HepG2 (cell line): ENCODE measurements around the gene DGKD. TPM values are rescaled to one million over a fixed set of nuclear protein-coding genes. Genes with fewer than 3 reads are reported as not detected.

Experiments
- ATAC-seq: fragments of 200-7000 bp; cut with Tn5 transposase; 3 replicates; pipeline ENCODE4 v1.9.1; 2020; ENCODE audit warnings: mild to moderate bottlenecking, moderate library complexity
- BruUV-seq: library from RNA; stranded (reverse); fragments of 400-500 nt; replicated peaks from 2 replicates; lab custom pipeline; 2021; lab: Mats Ljungman, UMichigan
- CTCF ChIA-PET: fragments of 300-600 bp; formaldehyde crosslinking; extraction: SDS; loops from one replicate; lab custom pipeline; 2021; ENCODE audit warnings: low total read pairs, inconsistent platforms, low intra/inter-chr PET ratio; lab: Yijun Ruan, JAX
- POLR2A ChIA-PET: fragments of 350-600 bp; sonication (Branson Sonifier 250); formaldehyde crosslinking; loops from one replicate; lab custom pipeline; 2020; ENCODE audit warnings: antibody characterized with exemption, inconsistent platforms; lab: Yijun Ruan, JAX
- DNase-seq: peaks from one replicate; pipeline ENCODE4 v3.0.0-alpha.2; 2015; ENCODE audit warnings: low spot score
- FAIRE-seq: peaks from 3 replicates; lab custom pipeline; 2011; peaks lifted over from hg19 to GRCh38; lab: Jason Lieb, UNC
- H2AFZ ChIP-seq: one replicate; pipeline ENCODE4 v1.6.1; 2011; ENCODE audit warnings: low read length, inconsistent platforms
- H3K27ac ChIP-seq: fragments of 300-600 bp; 3 replicates; pipeline ENCODE4 v1.8.0; 2011; ENCODE audit warnings: mixed run types, mild to moderate bottlenecking, mixed read lengths, low read length, inconsistent platforms; ENCODE audit not compliant: insufficient read depth; ENCODE audit errors: extremely low read length
- H3K27me3 ChIP-seq, 2 experiments: fragments of 200-600 bp in 1 of 2; 2 replicates in 1 of 2; 3 replicates in 1 of 2; pipeline versions ENCODE4 v1.6.0 to v1.8.0; 2011; ENCODE audit warnings: low read length in 2 of 2, mild to moderate bottlenecking in 2 of 2, moderate library complexity in 2 of 2, inconsistent platforms in 1 of 2; ENCODE audit not compliant: insufficient read depth in 2 of 2, control insufficient read depth in 1 of 2
- H3K36me3 ChIP-seq, 2 experiments: fragments of 200-600 bp in 1 of 2; replicated peaks in 1 of 2; 2 replicates in 1 of 2; 3 replicates in 1 of 2; pipeline versions ENCODE4 v1.5.1 to v1.8.0; 2011; ENCODE audit warnings: low read length in 2 of 2, inconsistent platforms in 1 of 2; ENCODE audit not compliant: insufficient read depth in 2 of 2, control insufficient read depth in 1 of 2
- H3K4me1 ChIP-seq: 2 replicates; pipeline ENCODE4 v1.5.1; 2012; ENCODE audit warnings: low read length, inconsistent platforms; ENCODE audit not compliant: insufficient read depth
- H3K4me2 ChIP-seq: 2 replicates; pipeline ENCODE4 v1.6.0; 2011; ENCODE audit warnings: low read depth, low read length, inconsistent platforms
- H3K4me3 ChIP-seq, 3 experiments: fragments of 200-600 bp in 1 of 3; sonication (generic), shearing (Covaris generic) in 1 of 3; replicated peaks in 1 of 3; 2 replicates each; pipeline ENCODE4 v1.5.1; 2011 to 2016; ENCODE audit warnings: low read length in 3 of 3, inconsistent platforms in 2 of 3, low read depth in 2 of 3, mild to moderate bottlenecking in 2 of 3, control low read depth in 1 of 3, mixed read lengths in 1 of 3; ENCODE audit not compliant: insufficient read depth in 1 of 3
- H3K79me2 ChIP-seq: one replicate; pipeline ENCODE4 v1.6.1; 2011; ENCODE audit warnings: low read length, inconsistent platforms; ENCODE audit not compliant: insufficient read depth
- H3K9ac ChIP-seq: 2 replicates; pipeline ENCODE4 v1.6.0; 2011; ENCODE audit warnings: mild to moderate bottlenecking, low read depth, low read length, inconsistent platforms; ENCODE audit not compliant: insufficient read depth
- H3K9me3 ChIP-seq: 2 replicates; pipeline ENCODE4 v1.5.1; 2012; ENCODE audit warnings: mild to moderate bottlenecking, low read length
- H4K20me1 ChIP-seq: 2 replicates; pipeline ENCODE4 v1.6.0; 2011; ENCODE audit warnings: inconsistent platforms, mild to moderate bottlenecking, low read length, moderate library complexity; ENCODE audit not compliant: insufficient read depth
- EP300 ChIP-seq, 3 experiments: sonication (generic) in 1 of 3; formaldehyde crosslinking in 1 of 3; IDR thresholded peaks; 2 replicates each; pipeline versions ENCODE4 v1.5.1 to v1.6.1; 2011 to 2020; ENCODE audit warnings: low read depth in 2 of 3, low read length in 2 of 3, borderline replicate concordance in 1 of 3, improper control_type of control experiment in 1 of 3, mild to moderate bottlenecking in 1 of 3, missing genetic modification reagents in 1 of 3, moderate library complexity in 1 of 3
- FIP1L1 ChIP-seq: fragments of 200-400 bp; formaldehyde crosslinking; IDR thresholded peaks from 2 replicates; pipeline ENCODE4 v1.6.1; 2018; ENCODE audit warnings: low read depth, mild to moderate bottlenecking, low read length, moderate library complexity, borderline replicate concordance; ENCODE audit not compliant: insufficient read depth
- GABPB1 ChIP-seq: IDR thresholded peaks from 2 replicates; pipeline ENCODE4 v1.6.1; 2016; ENCODE audit warnings: mild to moderate bottlenecking, missing genetic modification reagents, moderate library complexity, missing compliant biosample characterization
- HDAC6 ChIP-seq: fragments of 200-600 bp; sonication (generic); IDR thresholded peaks from 2 replicates; pipeline ENCODE4 v1.7.0; 2017; ENCODE audit warnings: mild to moderate bottlenecking, antibody characterized with exemption, low read length, low read depth
- HNRNPK ChIP-seq: fragments of 200-400 bp; formaldehyde crosslinking; IDR thresholded peaks from 2 replicates; pipeline ENCODE4 v1.6.1; 2018; ENCODE audit warnings: low read length, low read depth, moderate library complexity, mild to moderate bottlenecking; ENCODE audit not compliant: poor library complexity, severe bottlenecking
- ISL2 ChIP-seq: sonication (generic); formaldehyde crosslinking; IDR thresholded peaks from 2 replicates; pipeline ENCODE4 v1.5.0; 2020; ENCODE audit warnings: missing genetic modification reagents
- NR2F2 ChIP-seq: IDR thresholded peaks from 2 replicates; pipeline ENCODE4 v1.6.1; 2012; ENCODE audit warnings: low read depth, inconsistent platforms, borderline replicate concordance
- NR2F6 ChIP-seq, 2 experiments: IDR thresholded peaks; 2 replicates each; pipeline ENCODE4 v1.6.1; 2016; ENCODE audit warnings: antibody characterized with exemption in 1 of 2, mild to moderate bottlenecking in 1 of 2
- PHB2 ChIP-seq: fragments of 450-650 bp; IDR thresholded peaks from 2 replicates; pipeline ENCODE4 v1.6.1; 2018; ENCODE audit not compliant: partially characterized antibody
- PITX1 ChIP-seq: sonication (generic); formaldehyde crosslinking; IDR thresholded peaks from 2 replicates; pipeline ENCODE4 v1.5.1; 2020; ENCODE audit warnings: mild to moderate bottlenecking, missing genetic modification reagents
- RAD51 ChIP-seq: fragments of 450-650 bp; IDR thresholded peaks from 2 replicates; pipeline ENCODE4 v1.6.1; 2016; ENCODE audit warnings: borderline replicate concordance
- ZNF251 ChIP-seq: sonication (generic); formaldehyde crosslinking; IDR thresholded peaks from 2 replicates; pipeline ENCODE4 v1.9.0; 2021; ENCODE audit warnings: mild to moderate bottlenecking, missing genetic modification reagents
- ZNF746 ChIP-seq: sonication (generic); formaldehyde crosslinking; IDR thresholded peaks from 2 replicates; pipeline ENCODE4 v1.8.0; 2022; ENCODE audit warnings: mild to moderate bottlenecking, missing genetic modification reagents
- WGBS: methylation state at CpG from one replicate; pipeline ENCODE4 v1.1.6; 2017; ENCODE audit warnings: low lambda C conversion rate; 5-methylcytosine and 5-hydroxymethylcytosine counted together
- in situ Hi-C: cut with HindIII; loops from 2 replicates; pipeline ENCODE4 v1.10.0; 2017; ENCODE audit warnings: low pct_unique_long_range_greater_than_20kb; ENCODE audit not compliant: extremely low pct_ligation_motif_present
- intact Hi-C: fragments of 100-400 bp; cut with micrococcal nuclease; formaldehyde crosslinking; loops from one replicate; pipeline ENCODE4 v1.10.0; 2022; ENCODE audit not compliant: unreplicated experiment
- polyA plus RNA-seq, 8 experiments: library from polyadenylated mRNA; depleted of rRNA in 3 of 8; stranded (reverse) in 7 of 8; unstranded in 1 of 8; fragments of >200 nt; fragmentation: Illumina TruSeq in 4 of 8; extraction: Trizol in 4 of 8; gene quantifications; 2 replicates each; pipeline versions ENCODE4 v1.2.1 to v1.2.3, GENCODE V29; 2011 to 2016; ENCODE audit warnings: low read depth in 4 of 8, missing spikeins in 1 of 8, mixed read lengths in 1 of 8; ENCODE audit not compliant: insufficient read depth in 1 of 8
- total RNA-seq, 5 experiments: library from RNA; depleted of rRNA; stranded (reverse); fragments of >200 nt; fragmentation: Illumina TruSeq; extraction: Trizol; gene quantifications; 2 replicates each; pipeline ENCODE4 v1.2.3, GENCODE V29; 2016; ENCODE audit warnings: low read depth in 1 of 5
- TF ChIP-seq, protein P1 (sequence below): sonication (generic); formaldehyde crosslinking; IDR thresholded peaks from 2 replicates; pipeline ENCODE4 v1.5.0; 2020; ENCODE audit warnings: missing genetic modification reagents
- TF ChIP-seq, protein P2 (sequence below): sonication (generic); formaldehyde crosslinking; conservative IDR thresholded peaks from 2 replicates; pipeline ENCODE4 v1.4.0; 2020; ENCODE audit warnings: mild to moderate bottlenecking, missing genetic modification reagents, moderate library complexity
- TF ChIP-seq, protein P3 (sequence below): IDR thresholded peaks from 2 replicates; pipeline ENCODE4 v1.6.1; 2016
- TF ChIP-seq, protein P4 (sequence below): fragments of 450-650 bp; IDR thresholded peaks from 2 replicates; pipeline ENCODE4 v1.6.1; 2017

The DGKD gene
- total and polyA plus RNA-seq, 2 of the 13 experiments (the other 11 are each of a cell fraction or from before 2014, with no cell fraction given): 24.5 to 33.2 TPM

DNA sequence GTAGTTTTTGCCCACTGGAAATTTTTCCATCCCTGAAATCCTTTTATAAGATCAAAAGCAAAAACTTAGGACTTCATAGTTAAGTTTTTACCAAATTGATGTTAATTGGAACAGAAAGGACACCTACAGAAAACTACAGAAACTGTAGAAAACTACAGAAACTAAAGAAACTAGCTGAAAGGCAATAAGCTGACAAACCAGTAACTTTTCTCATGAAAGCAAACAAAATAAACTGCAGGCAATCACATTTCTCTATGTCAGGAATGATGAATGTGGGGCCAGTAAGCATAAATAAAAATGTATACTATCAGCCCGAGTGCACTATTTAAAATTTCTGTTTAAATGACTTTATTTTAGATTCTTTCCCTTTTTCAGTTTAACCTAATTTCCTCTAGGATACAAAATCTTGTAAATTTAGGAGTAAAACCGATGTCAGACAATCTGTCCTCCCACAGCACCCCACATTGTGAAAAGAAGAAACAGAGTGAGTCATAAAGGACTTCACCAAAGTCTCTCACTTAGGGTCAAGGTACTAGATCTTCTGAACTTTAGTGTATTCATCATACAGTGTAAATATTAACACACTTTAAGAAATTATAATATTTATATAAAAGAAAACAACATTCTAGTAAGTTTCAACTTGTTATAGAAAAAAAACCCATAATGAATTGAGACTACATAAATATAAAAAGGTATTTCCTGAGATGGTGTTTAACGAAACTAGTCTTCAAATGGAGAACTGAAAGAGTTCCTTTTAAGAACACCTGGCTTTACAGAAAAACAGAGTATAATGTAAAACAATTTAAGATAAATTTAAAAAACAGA, 165.7 kb downstream of the DGKD start:
- POLR2A ChIA-PET: no interaction called here
- Histone ChIP-seq H3K4me2 (no peak overlapping the region), H3K27me3 (no peaks in the 10 kb centered on the region), H3K4me3 (no peak overlapping the region), H3K36me3 (peaks cover 4 to 8% of the 10 kb centered on the region in 2 experiments), H2AFZ (no peak overlapping the region), H3K9me3 (no peaks in the 10 kb centered on the region), H3K9ac (no peak overlapping the region), H4K20me1 (no peaks in the 10 kb centered on the region), H3K79me2 (no peaks in the 10 kb centered on the region), H3K4me1 (peaks cover 18% of the 10 kb centered on the region), H3K27ac (no peak overlapping the region)
- in situ Hi-C loops (no loop called here), intact Hi-C loops (no loop called here)
- 66% methylated on average over 3 of the region's 3 CpGs for WGBS
- DNase-seq: peak; percentile 18
- no peak for FAIRE-seq
- no TSS peak for BruUV-seq
- CTCF ChIA-PET: no interaction called here
- ATAC-seq: no peak
- TF ChIP-seq, protein P1, sequence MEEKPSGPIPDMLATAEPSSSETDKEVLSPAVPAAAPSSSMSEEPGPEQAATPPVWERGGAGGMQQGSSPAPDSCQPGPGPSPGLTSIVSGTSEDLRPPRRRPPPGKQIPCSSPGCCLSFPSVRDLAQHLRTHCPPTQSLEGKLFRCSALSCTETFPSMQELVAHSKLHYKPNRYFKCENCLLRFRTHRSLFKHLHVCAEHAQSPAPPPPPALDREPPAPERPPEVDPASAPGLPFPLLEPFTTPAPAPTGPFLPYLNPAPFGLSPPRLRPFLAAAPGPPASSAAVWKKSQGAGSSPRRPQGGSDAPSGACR (CRISPR knock-in tag): no peak
- no peak for TF ChIP-seq PITX1 (CRISPR knock-in tag)
- TF ChIP-seq FIP1L1: no peak
- 0 out of 4 replicates have a peak, but pooled peaks of 1 of the 2 experiments have one; percentile 10 for TF ChIP-seq EP300 (IDR thresholded peaks at IDR 0.05; ENCODE audit: low read depth in 2 of 2, low read length in 2 of 2)
- no peak for TF ChIP-seq EP300 (CRISPR knock-in tag; IDR thresholded peaks at IDR 0.05; ENCODE audit: borderline replicate concordance)
- peak; percentile 27; the same call in 1 of the 2 replicates for TF ChIP-seq NR2F6 (IDR thresholded peaks at IDR 0.05)
- TF ChIP-seq NR2F6 (CRISPR knock-in tag; IDR thresholded peaks at IDR 0.05): no peak
- TF ChIP-seq NR2F2: no peak
- no peak for TF ChIP-seq HDAC6
- TF ChIP-seq, protein P2, sequence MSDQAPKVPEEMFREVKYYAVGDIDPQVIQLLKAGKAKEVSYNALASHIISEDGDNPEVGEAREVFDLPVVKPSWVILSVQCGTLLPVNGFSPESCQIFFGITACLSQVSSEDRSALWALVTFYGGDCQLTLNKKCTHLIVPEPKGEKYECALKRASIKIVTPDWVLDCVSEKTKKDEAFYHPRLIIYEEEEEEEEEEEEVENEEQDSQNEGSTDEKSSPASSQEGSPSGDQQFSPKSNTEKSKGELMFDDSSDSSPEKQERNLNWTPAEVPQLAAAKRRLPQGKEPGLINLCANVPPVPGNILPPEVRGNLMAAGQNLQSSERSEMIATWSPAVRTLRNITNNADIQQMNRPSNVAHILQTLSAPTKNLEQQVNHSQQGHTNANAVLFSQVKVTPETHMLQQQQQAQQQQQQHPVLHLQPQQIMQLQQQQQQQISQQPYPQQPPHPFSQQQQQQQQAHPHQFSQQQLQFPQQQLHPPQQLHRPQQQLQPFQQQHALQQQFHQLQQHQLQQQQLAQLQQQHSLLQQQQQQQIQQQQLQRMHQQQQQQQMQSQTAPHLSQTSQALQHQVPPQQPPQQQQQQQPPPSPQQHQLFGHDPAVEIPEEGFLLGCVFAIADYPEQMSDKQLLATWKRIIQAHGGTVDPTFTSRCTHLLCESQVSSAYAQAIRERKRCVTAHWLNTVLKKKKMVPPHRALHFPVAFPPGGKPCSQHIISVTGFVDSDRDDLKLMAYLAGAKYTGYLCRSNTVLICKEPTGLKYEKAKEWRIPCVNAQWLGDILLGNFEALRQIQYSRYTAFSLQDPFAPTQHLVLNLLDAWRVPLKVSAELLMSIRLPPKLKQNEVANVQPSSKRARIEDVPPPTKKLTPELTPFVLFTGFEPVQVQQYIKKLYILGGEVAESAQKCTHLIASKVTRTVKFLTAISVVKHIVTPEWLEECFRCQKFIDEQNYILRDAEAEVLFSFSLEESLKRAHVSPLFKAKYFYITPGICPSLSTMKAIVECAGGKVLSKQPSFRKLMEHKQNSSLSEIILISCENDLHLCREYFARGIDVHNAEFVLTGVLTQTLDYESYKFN (CRISPR knock-in tag): no peak
- TF ChIP-seq, protein P3, sequence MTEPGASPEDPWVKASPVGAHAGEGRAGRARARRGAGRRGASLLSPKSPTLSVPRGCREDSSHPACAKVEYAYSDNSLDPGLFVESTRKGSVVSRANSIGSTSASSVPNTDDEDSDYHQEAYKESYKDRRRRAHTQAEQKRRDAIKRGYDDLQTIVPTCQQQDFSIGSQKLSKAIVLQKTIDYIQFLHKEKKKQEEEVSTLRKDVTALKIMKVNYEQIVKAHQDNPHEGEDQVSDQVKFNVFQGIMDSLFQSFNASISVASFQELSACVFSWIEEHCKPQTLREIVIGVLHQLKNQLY (CRISPR knock-in tag): no peak
- no peak for TF ChIP-seq GABPB1 (CRISPR knock-in tag)
- TF ChIP-seq ZNF251 (CRISPR knock-in tag): no peak
- no peak for TF ChIP-seq ZNF746 (CRISPR knock-in tag)
- no peak for TF ChIP-seq ISL2 (CRISPR knock-in tag)
- TF ChIP-seq, protein P4, sequence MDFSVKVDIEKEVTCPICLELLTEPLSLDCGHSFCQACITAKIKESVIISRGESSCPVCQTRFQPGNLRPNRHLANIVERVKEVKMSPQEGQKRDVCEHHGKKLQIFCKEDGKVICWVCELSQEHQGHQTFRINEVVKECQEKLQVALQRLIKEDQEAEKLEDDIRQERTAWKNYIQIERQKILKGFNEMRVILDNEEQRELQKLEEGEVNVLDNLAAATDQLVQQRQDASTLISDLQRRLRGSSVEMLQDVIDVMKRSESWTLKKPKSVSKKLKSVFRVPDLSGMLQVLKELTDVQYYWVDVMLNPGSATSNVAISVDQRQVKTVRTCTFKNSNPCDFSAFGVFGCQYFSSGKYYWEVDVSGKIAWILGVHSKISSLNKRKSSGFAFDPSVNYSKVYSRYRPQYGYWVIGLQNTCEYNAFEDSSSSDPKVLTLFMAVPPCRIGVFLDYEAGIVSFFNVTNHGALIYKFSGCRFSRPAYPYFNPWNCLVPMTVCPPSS: no peak
- TF ChIP-seq HNRNPK: no peak
- no peak for TF ChIP-seq RAD51
- TF ChIP-seq PHB2: no peak
